Stomach smooth muscle (tissue), 2 donors: ENCODE data around the gene SPTLC3.

Experiments
- H3K27ac ChIP-seq: one replicate; pipeline ENCODE4 v1.7.0; 2013; ENCODE audit warnings: mild to moderate bottlenecking, low read length, inconsistent platforms
- H3K27me3 ChIP-seq, 2 donors: one replicate each; pipeline ENCODE4 v1.7.0; 2013; ENCODE audit warnings: low read length in 2 of 2; ENCODE audit not compliant: insufficient read depth in 2 of 2, control insufficient read depth in 1 of 2
- H3K36me3 ChIP-seq, 2 donors: one replicate each; pipeline ENCODE4 v1.7.0; 2013; ENCODE audit warnings: low read length in 2 of 2; ENCODE audit not compliant: control insufficient read depth in 2 of 2, insufficient read depth in 2 of 2
- H3K4me1 ChIP-seq: one replicate; pipeline ENCODE4 v1.7.0; 2013; ENCODE audit warnings: low read length; ENCODE audit not compliant: control insufficient read depth, insufficient read depth
- H3K4me3 ChIP-seq, 2 donors: one replicate each; pipeline ENCODE4 v1.7.0; 2013; ENCODE audit warnings: low read length in 2 of 2
- H3K9ac ChIP-seq, 2 donors: one replicate each; pipeline ENCODE4 v1.7.0; 2013; ENCODE audit warnings: low read length in 2 of 2, mild to moderate bottlenecking in 1 of 2
- H3K9me3 ChIP-seq, 2 donors: one replicate each; pipeline ENCODE4 v1.7.0; 2013; ENCODE audit warnings: low read length in 2 of 2; ENCODE audit not compliant: control insufficient read depth in 2 of 2
- donor health status: healthy.
- donor health status: Pancreatic carcinoma.

The SPTLC3 gene

GRCh38 chr20:12987261-12987660, 21.5 kb upstream of the SPTLC3 start:
- no peak overlapping the region for H3K27ac ChIP-seq
- H3K9me3 ChIP-seq: no peaks in the 10 kb centered on the region
- no peaks in the 10 kb centered on the region for H3K27me3 ChIP-seq
- H3K4me1 ChIP-seq: no peaks in the 10 kb centered on the region
- no peaks in the 10 kb centered on the region for H3K36me3 ChIP-seq
- H3K4me3 ChIP-seq: no peak overlapping the region
- no peak overlapping the region for H3K9ac ChIP-seq

GRCh38 chr20:12989586-12990115, 19.1 kb upstream of the SPTLC3 start:
- Histone ChIP-seq H3K27me3 (no peaks in the 10 kb centered on the region), H3K27ac (no peak overlapping the region), H3K9ac (no peak overlapping the region), H3K4me3 (no peak overlapping the region), H3K4me1 (no peaks in the 10 kb centered on the region), H3K9me3 (no peaks in the 10 kb centered on the region), H3K36me3 (no peaks in the 10 kb centered on the region)

- Histone ChIP-seq H3K9me3 (no peaks in the 10 kb centered on the region), H3K4me1 (no peaks in the 10 kb centered on the region), H3K4me3 (no peak overlapping the region), H3K36me3 (no peaks in the 10 kb centered on the region), H3K9ac (no peak overlapping the region), H3K27me3 (no peaks in the 10 kb centered on the region), H3K27ac (no peak overlapping the region)
Measured at GRCh38 chr20:12997128-12997655, 11.6 kb upstream of the SPTLC3 start.

GRCh38 chr20:12998046-12998445, 10.7 kb upstream of the SPTLC3 start:
- no peak overlapping the region for H3K9ac ChIP-seq
- H3K36me3 ChIP-seq: no peaks in the 10 kb centered on the region
- no peaks in the 10 kb centered on the region for H3K9me3 ChIP-seq
- no peaks in the 10 kb centered on the region for H3K27me3 ChIP-seq
- no peak overlapping the region for H3K4me3 ChIP-seq
- H3K4me1 ChIP-seq: no peaks in the 10 kb centered on the region
- no peak overlapping the region for H3K27ac ChIP-seq

GRCh38 chr20:12999201-12999600, 9.6 kb upstream of the SPTLC3 start:
- Histone ChIP-seq H3K27me3 (no peaks in the 10 kb centered on the region), H3K9ac (no peak overlapping the region), H3K4me1 (no peaks in the 10 kb centered on the region), H3K4me3 (no peak overlapping the region), H3K27ac (no peak overlapping the region), H3K36me3 (no peaks in the 10 kb centered on the region), H3K9me3 (no peaks in the 10 kb centered on the region)

GRCh38 chr20:13002251-13002650, 6.5 kb upstream of the SPTLC3 start:
- Histone ChIP-seq H3K36me3 (no peaks in the 10 kb centered on the region), H3K9ac (no peak overlapping the region)

GRCh38 chr20:13006825-13007224, 1.9 kb upstream of the SPTLC3 start:
- H3K9me3 ChIP-seq: no peaks in the 10 kb centered on the region
- no peak overlapping the region for H3K27ac ChIP-seq
- H3K9ac ChIP-seq: no peak overlapping the region
- H3K27me3 ChIP-seq: no peaks in the 10 kb centered on the region
- peaks cover 9% of the 10 kb centered on the region for H3K4me1 ChIP-seq
- H3K36me3 ChIP-seq: no peaks in the 10 kb centered on the region
- no peak overlapping the region for H3K4me3 ChIP-seq

More at GRCh38 chr20:13002251-13002650, 6.5 kb upstream of the SPTLC3 start:
- Histone ChIP-seq H3K9me3 (no peaks in the 10 kb centered on the region), H3K27ac (no peak overlapping the region), H3K4me1 (no peaks in the 10 kb centered on the region), H3K27me3 (no peaks in the 10 kb centered on the region), H3K4me3 (no peak overlapping the region)

- Histone ChIP-seq H3K27me3 (no peaks in the 10 kb centered on the region), H3K36me3 (no peaks in the 10 kb centered on the region)
Measured at GRCh38 chr20:13007596-13007995, 1.2 kb upstream of the SPTLC3 start.

GRCh38 chr20:13009682-13010406, 1.1 kb downstream of the SPTLC3 start:
- Histone ChIP-seq H3K4me1 (peaks cover 12% of the 10 kb centered on the region), H3K27me3 (no peaks in the 10 kb centered on the region), H3K9me3 (no peaks in the 10 kb centered on the region), H3K4me3 (peak overlapping the region; percentile 73 to 81), H3K9ac (peak overlapping the region; percentile 13 to 62), H3K36me3 (no peaks in the 10 kb centered on the region), H3K27ac (peak overlapping the region; percentile 62)

More at GRCh38 chr20:13007596-13007995, 1.2 kb upstream of the SPTLC3 start:
- no peaks in the 10 kb centered on the region for H3K9me3 ChIP-seq
- no peak overlapping the region for H3K9ac ChIP-seq
- peaks cover 9% of the 10 kb centered on the region for H3K4me1 ChIP-seq
- no peak overlapping the region for H3K27ac ChIP-seq
- H3K4me3 ChIP-seq: no peak overlapping the region

- H3K9ac ChIP-seq: no peak overlapping the region
- H3K9me3 ChIP-seq: no peaks in the 10 kb centered on the region
- H3K36me3 ChIP-seq: no peaks in the 10 kb centered on the region
- H3K27ac ChIP-seq: no peak overlapping the region
- peaks cover 12% of the 10 kb centered on the region for H3K4me1 ChIP-seq
- no peaks in the 10 kb centered on the region for H3K27me3 ChIP-seq
- no peak overlapping the region for H3K4me3 ChIP-seq
Measured at GRCh38 chr20:13012886-13013285, 4.1 kb downstream of the SPTLC3 start.

GRCh38 chr20:13013411-13013810, 4.6 kb downstream of the SPTLC3 start:
- Histone ChIP-seq H3K4me1 (peaks cover 12% of the 10 kb centered on the region), H3K27ac (no peak overlapping the region), H3K9me3 (no peaks in the 10 kb centered on the region), H3K9ac (no peak overlapping the region), H3K36me3 (no peaks in the 10 kb centered on the region), H3K4me3 (no peak overlapping the region), H3K27me3 (no peaks in the 10 kb centered on the region)
